ENCODE data around the gene FLT3LG.

FLT3LG gene

GRCh38 chr19:49492573-49493405, 18.8 kb downstream of the FLT3LG start:
- Mint-ChIP-seq H3K27ac (peak overlapping the region; percentile 23), H3K9me3 (no peaks in the 10 kb centered on the region), H3K36me3 (ENCODE audit: low read depth) (peaks cover 76% of the 10 kb centered on the region), H3K27me3 (no peaks in the 10 kb centered on the region), H3K4me1 (ENCODE audit: low read depth) (peaks cover 28% of the 10 kb centered on the region), H3K4me3 (no peak overlapping the region)
- intact Hi-C loops (cut with micrococcal nuclease), result no loop called here

GRCh38 chr19:49496574-49497008, 22.6 kb downstream of the FLT3LG start:
- H3K9me3 Mint-ChIP-seq, result no peaks in the 10 kb centered on the region
- peak overlapping the region; percentile 99 for H3K27ac Mint-ChIP-seq
- intact Hi-C loops (cut with micrococcal nuclease), result loop anchor here (1.0 to 5.0 kb wide), 3 partner anchors 9 to 181 kb away; partner anchors contain the start of genes PRMT1, RPL13A and RRAS
- peak overlapping the region; percentile 99 for H3K4me3 Mint-ChIP-seq
- peaks cover 34% of the 10 kb centered on the region for H3K4me1 Mint-ChIP-seq (ENCODE audit: low read depth)
- peaks cover 64% of the 10 kb centered on the region for H3K36me3 Mint-ChIP-seq (ENCODE audit: low read depth)
- peaks cover 3% of the 10 kb centered on the region for H3K27me3 Mint-ChIP-seq

- Mint-ChIP-seq H3K4me1 (ENCODE audit: low read depth) (peaks cover 34% of the 10 kb centered on the region), H3K27me3 (peaks cover 3% of the 10 kb centered on the region)
- intact Hi-C loops (cut with micrococcal nuclease), result loop anchor here (2.0 to 5.0 kb wide), 2 partner anchors 144 to 180 kb away; partner anchors contain the start of genes PRMT1 and RRAS
Measured at GRCh38 chr19:49497047-49497788, 23.2 kb downstream of the FLT3LG start.

GRCh38 chr19:49497789-49498103, 23.7 kb downstream of the FLT3LG start:
- H3K27me3 Mint-ChIP-seq, result peaks cover 3% of the 10 kb centered on the region
- H3K27ac Mint-ChIP-seq, result no peak overlapping the region
- peak overlapping the region; percentile 99 for H3K4me3 Mint-ChIP-seq
- peaks cover 53% of the 10 kb centered on the region for H3K36me3 Mint-ChIP-seq (ENCODE audit: low read depth)
- peaks cover 34% of the 10 kb centered on the region for H3K4me1 Mint-ChIP-seq (ENCODE audit: low read depth)
- intact Hi-C loops (cut with micrococcal nuclease), result loop anchor here (2.0 to 5.0 kb wide), 2 partner anchors 143 to 180 kb away; partner anchors contain the start of genes PRMT1 and RRAS
- no peaks in the 10 kb centered on the region for H3K9me3 Mint-ChIP-seq

More at GRCh38 chr19:49497047-49497788, 23.2 kb downstream of the FLT3LG start:
- Mint-ChIP-seq H3K9me3 (no peaks in the 10 kb centered on the region), H3K27ac (peak overlapping the region; percentile 99), H3K36me3 (ENCODE audit: low read depth) (peaks cover 58% of the 10 kb centered on the region), H3K4me3 (peak overlapping the region; percentile 99)

- intact Hi-C loops (cut with micrococcal nuclease), result loop anchor here (5.0 kb wide), 1 partner anchor 179 kb away; the partner anchor contains the start of gene PRMT1
- no peak overlapping the region for H3K4me3 Mint-ChIP-seq
- H3K27me3 Mint-ChIP-seq, result peaks cover 3% of the 10 kb centered on the region
- H3K27ac Mint-ChIP-seq, result peak overlapping the region; percentile 37
- peaks cover 34% of the 10 kb centered on the region for H3K4me1 Mint-ChIP-seq (ENCODE audit: low read depth)
- H3K36me3 Mint-ChIP-seq (ENCODE audit: low read depth), result peaks cover 46% of the 10 kb centered on the region
- no peaks in the 10 kb centered on the region for H3K9me3 Mint-ChIP-seq
Measured at GRCh38 chr19:49498475-49498874, 24.5 kb downstream of the FLT3LG start.

GRCh38 chr19:49499030-49499670, 25.1 kb downstream of the FLT3LG start:
- intact Hi-C loops (cut with micrococcal nuclease), result loop anchor here (5.0 kb wide), 1 partner anchor 178 kb away; the partner anchor contains the start of gene PRMT1

GRCh38 chr19:49502866-49503581, 29.0 kb downstream of the FLT3LG start:
- Mint-ChIP-seq H3K36me3 (ENCODE audit: low read depth) (peaks cover 24% of the 10 kb centered on the region), H3K4me1 (ENCODE audit: low read depth) (peaks cover 44% of the 10 kb centered on the region), H3K27ac (no peak overlapping the region), H3K9me3 (no peaks in the 10 kb centered on the region), H3K4me3 (no peak overlapping the region), H3K27me3 (peaks cover 6% of the 10 kb centered on the region)
- intact Hi-C loops (cut with micrococcal nuclease), result no loop called here

More at GRCh38 chr19:49499030-49499670, 25.1 kb downstream of the FLT3LG start:
- no peaks in the 10 kb centered on the region for H3K9me3 Mint-ChIP-seq
- peaks cover 45% of the 10 kb centered on the region for H3K36me3 Mint-ChIP-seq (ENCODE audit: low read depth)
- H3K27me3 Mint-ChIP-seq, result peaks cover 3% of the 10 kb centered on the region
- peaks cover 34% of the 10 kb centered on the region for H3K4me1 Mint-ChIP-seq (ENCODE audit: low read depth)
- no peak overlapping the region for H3K4me3 Mint-ChIP-seq
- peak overlapping the region; percentile 37 for H3K27ac Mint-ChIP-seq

GRCh38 chr19:49503582-49503962, 29.6 kb downstream of the FLT3LG start:
- intact Hi-C loops (cut with micrococcal nuclease), result no loop called here
- Mint-ChIP-seq H3K27me3 (peaks cover 6% of the 10 kb centered on the region), H3K4me3 (no peak overlapping the region), H3K36me3 (ENCODE audit: low read depth) (peaks cover 19% of the 10 kb centered on the region), H3K9me3 (no peaks in the 10 kb centered on the region), H3K27ac (no peak overlapping the region), H3K4me1 (ENCODE audit: low read depth) (peaks cover 47% of the 10 kb centered on the region)

GRCh38 chr19:49506575-49507105, 32.6 kb downstream of the FLT3LG start:
- peaks cover 47% of the 10 kb centered on the region for H3K4me1 Mint-ChIP-seq (ENCODE audit: low read depth)
- H3K9me3 Mint-ChIP-seq, result no peaks in the 10 kb centered on the region
- peak overlapping the region; percentile 73 for H3K27ac Mint-ChIP-seq
- H3K4me3 Mint-ChIP-seq, result no peak overlapping the region
- peaks cover 2% of the 10 kb centered on the region for H3K27me3 Mint-ChIP-seq
- H3K36me3 Mint-ChIP-seq (ENCODE audit: low read depth), result no peaks in the 10 kb centered on the region
- intact Hi-C loops (cut with micrococcal nuclease), result loop anchor here (1.0 kb wide), 2 partner anchors 41 to 64 kb away; no protein-coding TSS in a partner anchor

GRCh38 chr19:49507803-49508494, 33.9 kb downstream of the FLT3LG start:
- peaks cover 56% of the 10 kb centered on the region for H3K4me1 Mint-ChIP-seq (ENCODE audit: low read depth)
- intact Hi-C loops (cut with micrococcal nuclease), result no loop called here
- no peak overlapping the region for H3K4me3 Mint-ChIP-seq
- peak overlapping the region; percentile 73 for H3K27ac Mint-ChIP-seq
- H3K36me3 Mint-ChIP-seq (ENCODE audit: low read depth), result peaks cover 7% of the 10 kb centered on the region
- H3K9me3 Mint-ChIP-seq, result no peaks in the 10 kb centered on the region
- peaks cover 2% of the 10 kb centered on the region for H3K27me3 Mint-ChIP-seq

- peaks cover 57% of the 10 kb centered on the region for H3K36me3 Mint-ChIP-seq (ENCODE audit: low read depth)
- H3K9me3 Mint-ChIP-seq, result no peaks in the 10 kb centered on the region
- intact Hi-C loops (cut with micrococcal nuclease), result no loop called here
- peak overlapping the region; percentile 99 for H3K4me3 Mint-ChIP-seq
- no peaks in the 10 kb centered on the region for H3K27me3 Mint-ChIP-seq
- H3K4me1 Mint-ChIP-seq (ENCODE audit: low read depth), result peaks cover 76% of the 10 kb centered on the region
- peak overlapping the region; percentile 92 for H3K27ac Mint-ChIP-seq
Measured at GRCh38 chr19:49512970-49513745, 39.1 kb downstream of the FLT3LG start.

GRCh38 chr19:49513746-49514118, 39.7 kb downstream of the FLT3LG start:
- Mint-ChIP-seq H3K9me3 (no peaks in the 10 kb centered on the region), H3K4me1 (ENCODE audit: low read depth) (peaks cover 79% of the 10 kb centered on the region), H3K27ac (peak overlapping the region; percentile 92), H3K27me3 (no peaks in the 10 kb centered on the region), H3K4me3 (peak overlapping the region; percentile 99), H3K36me3 (ENCODE audit: low read depth) (peaks cover 63% of the 10 kb centered on the region)
- intact Hi-C loops (cut with micrococcal nuclease), result no loop called here
